ENCODE data around the gene SMARCE1. TPM values are rescaled to one million over a fixed set of nuclear protein-coding genes. Genes with fewer than 3 reads are reported as not detected.
"Not testable (repeated sequence)": the region's sequence is repeated elsewhere in the genome, so short reads cannot be mapped to it uniquely, and the experiment has no call there.

The SMARCE1 gene
- total RNA-seq, 1 donor from 2014 or later = 146 TPM

DNA sequence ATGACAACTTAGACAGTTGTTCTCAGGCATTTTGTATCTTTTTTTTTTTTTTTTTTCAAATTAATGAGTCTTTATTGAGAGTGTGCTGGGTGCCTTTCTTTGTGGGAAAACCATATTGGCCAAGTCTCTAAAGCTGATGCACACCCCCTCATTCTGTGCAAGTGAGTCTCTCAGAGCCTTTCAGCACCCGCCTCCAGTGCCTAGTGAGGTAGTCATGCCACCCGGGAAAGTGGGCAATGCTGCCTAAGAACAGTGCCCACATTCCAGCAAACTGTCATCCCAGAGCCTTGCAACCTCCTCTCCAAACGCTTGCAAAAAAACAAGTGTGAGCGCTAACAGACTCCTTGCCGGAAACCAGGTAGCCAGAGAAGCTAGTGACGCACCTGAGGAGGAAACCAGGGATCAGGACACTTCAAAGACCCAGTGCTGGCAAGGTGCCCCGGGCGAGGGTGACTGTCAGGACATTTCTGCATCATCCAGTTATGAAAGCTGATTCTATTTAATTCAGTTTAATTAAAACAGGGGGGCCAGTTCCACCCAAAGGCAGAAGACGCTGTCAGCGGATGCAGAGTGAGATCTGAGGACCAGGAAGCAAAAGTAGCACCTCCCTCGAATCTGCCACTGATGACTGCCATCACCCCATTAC, 34.9 kb downstream of the SMARCE1 start:
- no peak for DNase-seq (ENCODE audit: low spot score)

DNA sequence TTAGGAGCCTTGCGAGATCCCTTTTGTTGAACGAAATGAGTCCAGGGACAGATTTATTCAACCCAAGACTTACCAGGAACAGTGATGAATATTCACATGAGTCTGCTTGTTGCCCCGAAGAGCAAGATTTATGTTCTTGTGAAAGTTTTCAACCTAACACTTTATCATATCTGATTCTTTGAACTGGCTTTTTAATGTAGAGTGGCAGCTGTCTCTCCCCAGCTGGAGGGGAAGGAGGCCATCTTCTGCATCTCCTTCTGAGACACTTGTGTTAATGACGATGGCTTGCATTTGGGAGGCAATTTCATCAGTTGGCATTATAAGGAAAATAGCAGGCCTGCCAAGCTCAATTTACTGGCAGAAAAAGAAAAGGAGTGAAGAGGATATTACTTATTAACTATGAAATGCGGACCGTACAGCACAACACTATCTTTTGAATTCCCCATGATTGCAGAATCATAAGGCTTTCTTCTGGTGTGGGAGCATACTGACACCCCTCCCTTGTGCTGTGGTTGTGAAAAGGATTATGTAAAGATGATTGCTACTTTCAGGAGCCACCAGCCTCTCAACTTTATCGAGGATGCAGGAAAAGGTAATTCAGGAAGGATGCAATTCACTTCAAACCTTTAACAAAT, 35.7 kb downstream of the SMARCE1 start:
- no peak for DNase-seq (ENCODE audit: low spot score)

DNA sequence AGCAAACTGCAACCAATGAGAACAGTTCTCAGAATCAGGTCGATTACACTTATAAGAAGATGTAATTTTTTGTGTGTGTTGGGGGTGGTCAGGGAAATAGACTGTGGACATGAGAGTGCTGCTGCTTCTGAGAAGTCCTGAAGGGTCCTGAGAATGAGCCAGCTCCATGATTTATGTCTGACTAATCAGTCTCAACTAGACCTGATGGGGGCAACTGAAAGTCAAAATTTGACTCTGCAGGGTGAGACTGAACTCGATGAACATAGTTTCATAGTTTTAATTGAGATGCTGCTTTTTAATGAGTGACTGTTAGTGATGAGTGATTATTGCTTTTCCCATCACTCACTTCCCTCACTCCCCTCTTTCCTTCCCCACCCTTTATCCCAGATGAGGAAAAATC, 37.3 kb downstream of the SMARCE1 start:
- DNase-seq (ENCODE audit: low spot score) = no peak

DNA sequence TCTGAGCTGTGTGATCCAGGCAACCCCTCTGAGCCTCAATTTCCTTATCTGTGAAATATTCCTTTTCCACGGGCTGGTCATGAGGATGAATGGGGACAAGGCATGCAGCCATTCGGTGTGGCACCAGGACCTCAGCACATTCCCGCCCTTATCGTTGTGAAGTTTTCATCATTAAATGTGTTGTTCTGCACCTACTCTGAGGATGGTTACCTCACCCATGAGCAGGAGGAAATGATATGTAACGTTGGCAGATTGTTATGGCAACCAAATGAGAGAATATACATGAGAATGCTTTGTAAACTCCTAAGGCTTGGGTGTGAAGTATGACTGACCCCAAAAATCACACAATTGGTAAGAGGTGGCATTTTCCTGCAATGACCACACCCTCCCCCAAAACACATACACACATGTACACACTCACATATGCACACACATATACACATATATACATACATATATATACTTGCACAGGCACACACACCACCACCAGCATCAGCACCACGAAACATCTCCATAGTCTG, 39.5 kb downstream of the SMARCE1 start:
- DNase-seq (ENCODE audit: low spot score) = no peak

DNA sequence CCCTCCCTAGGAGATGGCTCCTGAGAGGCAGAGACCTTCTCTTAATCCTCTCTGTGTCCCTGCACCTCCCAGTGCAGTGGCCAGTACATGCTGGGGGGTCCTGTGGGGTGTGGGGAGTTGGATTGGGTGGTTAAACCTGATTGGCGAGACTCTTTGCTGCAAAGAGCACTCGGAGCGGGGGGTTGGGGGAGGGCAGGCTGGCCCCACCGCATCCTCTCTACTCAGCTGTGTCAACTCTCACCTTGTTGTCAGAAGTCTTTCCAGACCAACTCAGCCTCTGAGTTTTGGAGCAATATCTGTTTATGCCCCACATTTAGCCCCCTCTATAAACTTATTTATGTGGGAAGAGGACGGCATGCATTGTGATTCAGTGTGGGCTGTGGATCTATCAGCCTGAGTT, 40.0 kb downstream of the SMARCE1 start:
- no peak for DNase-seq (ENCODE audit: low spot score)

DNA sequence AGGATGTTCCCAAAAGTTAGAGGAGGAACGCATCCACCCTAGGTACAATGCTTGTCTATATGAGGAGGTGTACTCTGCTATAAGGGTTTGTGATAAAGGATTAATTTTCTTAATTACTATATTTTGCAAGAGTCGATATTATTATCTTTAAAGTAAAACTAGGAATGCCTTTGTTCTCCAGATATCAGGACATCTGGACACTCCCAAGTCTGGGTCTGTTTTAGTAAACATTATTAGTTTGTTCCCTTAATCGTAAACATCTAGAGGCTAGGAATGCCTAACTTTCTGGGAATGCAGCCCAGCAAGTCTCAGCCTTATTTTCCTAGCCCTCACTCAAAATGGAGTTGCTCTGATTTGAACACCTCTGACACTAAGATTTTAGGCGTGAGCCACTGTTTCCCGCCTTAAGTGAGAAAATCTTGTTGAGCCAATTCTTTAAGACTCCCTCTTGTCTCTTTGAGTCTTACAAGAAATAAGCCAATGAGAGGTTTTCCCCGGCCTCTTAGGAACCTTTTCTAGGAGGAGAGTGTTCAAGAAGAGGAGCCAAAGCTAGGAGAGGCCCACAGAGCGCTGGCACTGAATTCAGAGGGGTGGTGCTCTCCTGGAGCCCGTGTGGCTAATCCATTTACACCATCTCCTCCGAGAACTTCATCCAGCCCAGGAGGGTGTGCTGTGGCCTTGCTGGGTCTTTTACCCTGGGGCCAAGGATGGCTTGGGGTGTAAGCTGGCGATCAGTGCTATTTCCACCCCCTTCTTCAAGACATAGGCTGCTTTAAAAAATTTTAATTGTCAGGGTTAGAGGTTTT, 40.9 kb downstream of the SMARCE1 start:
- no peak for DNase-seq (ENCODE audit: low spot score)

DNA sequence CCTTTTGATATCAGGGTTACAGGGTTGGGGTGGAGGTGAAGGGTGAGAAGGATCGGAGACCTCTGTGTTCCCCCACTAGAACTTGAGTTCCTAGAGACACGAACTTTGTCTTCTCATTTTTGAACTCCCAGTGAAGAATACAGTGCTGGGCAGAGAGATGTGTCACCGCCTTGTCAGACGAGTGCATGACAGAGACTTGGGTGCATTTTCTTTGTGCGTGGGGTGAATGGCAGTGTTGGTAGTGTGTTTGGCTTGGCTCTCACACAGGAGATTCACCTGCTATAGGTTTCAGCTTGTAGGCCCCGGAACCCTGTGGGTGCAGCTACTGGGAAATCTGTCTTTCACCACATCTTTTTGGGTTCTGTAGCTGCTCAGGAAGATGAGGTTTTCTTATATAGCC, 42.3 kb downstream of the SMARCE1 start:
- DNase-seq (ENCODE audit: low spot score) = no peak

DNA sequence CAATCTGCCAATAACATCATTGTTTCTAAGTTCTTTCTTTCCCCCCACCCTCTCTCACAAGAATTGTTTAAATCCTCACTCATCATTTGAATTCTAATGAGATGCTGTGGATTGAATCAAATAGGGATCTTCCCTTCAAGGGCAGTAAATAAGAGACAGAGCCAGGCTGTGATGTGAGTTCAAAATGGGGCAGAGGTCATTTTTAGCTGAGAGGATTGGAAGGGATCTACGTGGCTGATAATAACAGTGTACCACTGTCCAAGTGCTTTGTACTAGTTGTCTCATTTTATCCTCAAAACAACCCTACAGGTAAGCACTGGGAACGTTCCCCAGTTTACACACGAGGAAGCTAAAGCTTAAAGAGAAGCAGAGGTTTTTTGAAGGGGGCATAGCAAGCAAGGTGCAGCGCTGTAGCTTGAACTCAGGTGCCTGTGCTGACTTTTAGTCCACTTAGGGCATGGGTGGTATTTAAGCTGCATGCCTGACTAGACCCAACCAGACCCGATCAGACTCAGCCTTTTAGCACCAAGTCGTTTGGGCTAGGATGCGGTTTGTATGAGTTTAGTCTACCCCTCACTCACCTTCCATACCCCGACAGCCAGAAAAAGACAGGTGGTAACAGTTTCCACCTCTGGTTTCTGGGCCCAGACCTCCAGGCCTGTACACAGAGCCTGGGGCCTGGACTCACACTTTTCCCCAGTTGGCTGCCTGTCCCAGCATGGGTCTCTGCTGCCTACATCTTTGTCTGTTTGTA, 43.1 kb downstream of the SMARCE1 start:
- DNase-seq (ENCODE audit: low spot score) = no peak

DNA sequence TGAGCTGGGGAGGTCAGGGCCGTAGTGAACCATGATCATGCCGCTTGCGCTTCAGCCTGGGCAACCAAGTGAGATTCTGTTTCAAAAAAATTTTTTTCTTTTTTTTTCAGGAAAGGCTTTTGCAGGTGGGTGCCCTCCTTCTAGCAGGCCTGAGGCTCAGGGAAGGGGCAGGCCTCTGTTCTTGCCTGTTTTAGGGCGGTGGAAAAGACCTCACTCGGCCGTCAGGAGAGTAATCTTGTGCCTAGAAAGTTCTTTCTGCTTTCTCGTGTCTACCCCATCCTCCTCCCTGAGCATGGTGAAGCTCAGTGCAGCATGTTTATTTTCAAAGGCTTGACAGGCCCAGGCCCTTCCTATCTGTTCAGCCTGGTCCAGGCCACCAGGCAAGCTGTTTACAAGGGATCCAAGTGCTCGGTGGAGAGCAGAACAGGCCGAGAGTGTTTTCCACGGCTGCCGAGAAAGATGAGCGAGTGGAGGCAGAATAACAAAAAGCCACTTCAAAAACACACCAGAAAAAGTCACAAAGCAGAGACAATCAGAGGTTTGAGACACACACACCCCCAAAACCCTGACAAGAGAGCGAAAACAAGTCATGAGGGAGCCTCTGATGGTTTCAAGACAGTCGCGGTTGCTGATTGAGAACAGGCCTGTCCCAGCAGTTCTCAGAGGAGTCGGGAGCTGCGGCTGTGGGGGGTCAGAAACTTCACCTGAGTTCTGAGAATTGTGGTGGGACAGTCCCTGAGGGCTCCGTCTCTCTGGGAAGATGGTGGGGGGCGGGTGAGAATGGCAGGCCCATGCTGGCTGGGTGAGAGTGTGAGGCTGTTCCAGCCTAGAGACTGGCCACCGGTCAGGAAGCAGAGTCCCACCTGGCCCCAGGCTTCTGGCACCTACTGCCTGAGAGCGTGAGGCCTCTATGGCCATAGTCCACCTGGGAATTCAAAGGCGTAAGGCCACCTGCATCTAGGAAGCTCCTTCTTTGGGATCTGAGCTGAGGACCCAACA, 44.9 kb downstream of the SMARCE1 start:
- DNase-seq (ENCODE audit: low spot score) = peak; percentile 85

DNA sequence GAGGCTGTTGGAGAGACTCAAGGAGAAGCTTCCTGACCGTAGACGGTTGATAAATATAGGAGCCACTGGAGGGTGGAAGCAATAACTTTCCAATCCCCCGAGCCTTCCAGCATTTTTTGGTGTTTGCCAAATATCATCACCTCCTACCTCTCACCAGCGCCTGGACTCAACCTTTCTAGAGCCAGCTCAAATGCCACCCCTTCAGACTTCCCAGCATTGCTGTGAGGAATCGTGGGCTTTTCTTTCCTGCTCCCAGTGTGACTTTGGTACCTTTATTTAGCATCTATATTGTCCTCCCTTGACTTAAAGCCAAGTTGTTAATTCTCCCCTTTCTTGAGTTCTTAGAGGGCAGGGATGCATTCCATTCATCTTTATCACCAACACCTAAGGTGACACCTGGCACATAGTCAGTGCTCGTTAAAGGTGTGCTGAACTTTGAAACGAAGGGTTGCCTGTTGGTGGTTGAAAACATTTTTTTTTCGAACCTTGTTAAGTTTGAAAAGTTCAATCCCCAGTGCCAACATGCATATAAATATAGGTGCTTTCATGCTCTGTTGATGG, 47.1 kb downstream of the SMARCE1 start:
- no peak for DNase-seq (ENCODE audit: low spot score)

DNA sequence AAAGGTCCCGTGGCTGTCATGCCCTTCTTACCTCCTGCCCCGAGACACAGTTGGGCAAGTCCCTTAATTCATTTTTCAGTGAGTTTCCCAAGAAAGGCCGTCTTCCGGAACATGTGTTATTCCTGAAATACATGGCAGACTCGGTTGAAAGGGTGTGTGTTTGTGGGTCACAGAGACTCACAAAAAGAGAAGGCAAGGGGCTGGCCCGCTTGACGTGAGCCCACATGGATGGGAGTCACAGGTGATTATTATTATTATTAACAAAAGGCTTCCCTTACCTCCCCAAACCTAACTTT, 48.2 kb downstream of the SMARCE1 start:
- DNase-seq (ENCODE audit: low spot score) = no peak

DNA sequence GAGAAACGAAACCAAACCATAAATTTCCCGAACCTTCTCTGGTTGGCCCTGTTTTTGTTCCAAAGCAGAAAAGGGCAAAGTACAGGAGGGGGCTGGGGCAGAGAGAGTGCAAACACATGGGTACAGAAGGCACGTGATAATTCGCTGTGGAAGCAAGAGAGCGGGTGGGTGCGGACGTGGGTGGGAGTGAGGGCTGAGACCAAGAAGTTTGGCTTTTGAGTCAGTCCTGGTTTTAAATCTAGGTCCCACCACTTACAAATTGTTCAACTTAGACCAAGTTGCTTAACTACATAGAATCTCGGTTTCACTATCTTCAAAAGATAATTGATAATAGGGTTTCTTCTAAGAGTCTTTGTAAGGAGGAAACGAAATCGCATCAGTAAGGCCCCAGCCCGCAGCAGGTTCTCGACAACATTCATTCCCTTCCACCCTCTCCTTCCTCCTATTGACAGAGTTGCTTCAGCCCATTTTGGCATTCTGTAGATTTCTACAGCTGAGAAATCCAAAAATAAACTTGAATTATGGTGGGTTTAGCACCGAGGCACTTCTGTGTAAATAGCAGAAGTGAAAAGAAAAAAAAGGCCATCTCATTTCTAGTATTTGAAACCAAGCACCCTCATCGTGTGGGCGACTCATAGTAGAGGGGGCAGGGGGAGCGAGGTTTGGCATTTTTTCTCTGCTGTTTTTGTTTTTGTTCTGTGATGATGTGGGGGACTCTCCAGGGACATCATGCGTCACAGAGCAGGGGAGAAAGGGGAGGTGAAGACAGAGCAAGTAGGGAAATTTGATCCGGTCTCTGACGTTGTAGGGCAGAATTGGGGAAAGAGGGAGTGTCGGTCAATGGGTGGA, 48.8 kb downstream of the SMARCE1 start:
- DNase-seq (ENCODE audit: low spot score) = no peak

DNA sequence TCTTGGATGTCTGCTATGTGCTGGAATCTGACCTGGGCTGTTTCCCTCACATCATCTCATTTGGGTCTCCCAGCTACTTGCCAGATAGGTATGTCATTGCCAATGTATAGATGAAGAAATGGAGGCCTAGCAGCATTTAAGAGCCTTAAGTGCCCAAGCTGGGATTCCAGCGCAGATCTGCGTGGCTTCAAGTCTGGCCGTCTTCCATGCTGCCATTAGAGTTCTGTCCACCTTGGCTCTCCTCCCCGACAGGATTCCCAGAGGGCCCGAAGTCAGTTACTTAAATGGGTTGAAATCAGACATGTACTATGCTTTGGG, 49.4 kb downstream of the SMARCE1 start:
- no peak for DNase-seq (ENCODE audit: low spot score)

DNA sequence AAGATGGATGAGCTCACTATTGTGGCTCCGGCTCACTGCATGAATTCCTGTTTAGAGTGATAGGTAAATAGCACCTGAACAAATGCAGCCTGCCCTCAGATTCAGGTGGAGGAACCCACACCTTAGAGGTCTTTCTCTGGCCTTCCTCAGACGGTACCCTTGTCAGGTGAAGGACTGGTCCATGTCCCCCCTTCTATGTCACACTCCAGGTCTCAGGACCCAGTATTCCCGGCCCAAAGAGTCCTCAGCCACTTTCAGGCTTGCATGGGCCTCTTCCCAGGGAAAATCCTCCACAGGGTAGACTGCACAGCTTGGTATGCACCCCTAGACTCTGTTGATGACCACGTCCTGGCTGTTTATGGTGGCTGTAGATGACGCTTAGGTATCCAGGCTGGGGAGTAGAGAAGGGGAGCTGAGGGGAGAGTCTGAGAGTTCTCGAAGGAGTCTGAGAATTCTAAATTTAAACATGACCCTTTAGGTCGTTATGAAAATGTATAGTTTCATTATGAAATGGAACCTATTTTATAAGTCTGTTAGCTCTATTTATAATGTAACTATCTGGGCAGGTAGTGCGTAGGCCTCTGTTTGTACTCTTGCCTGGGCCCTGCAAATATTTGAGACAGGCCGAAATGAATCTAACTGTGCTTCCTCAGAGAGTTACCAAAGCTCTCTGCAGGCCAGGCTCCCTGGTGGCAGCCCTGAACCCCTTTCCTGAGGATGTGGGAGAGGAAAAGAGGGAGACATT, 49.9 kb downstream of the SMARCE1 start:
- no peak for DNase-seq (ENCODE audit: low spot score)

DNA sequence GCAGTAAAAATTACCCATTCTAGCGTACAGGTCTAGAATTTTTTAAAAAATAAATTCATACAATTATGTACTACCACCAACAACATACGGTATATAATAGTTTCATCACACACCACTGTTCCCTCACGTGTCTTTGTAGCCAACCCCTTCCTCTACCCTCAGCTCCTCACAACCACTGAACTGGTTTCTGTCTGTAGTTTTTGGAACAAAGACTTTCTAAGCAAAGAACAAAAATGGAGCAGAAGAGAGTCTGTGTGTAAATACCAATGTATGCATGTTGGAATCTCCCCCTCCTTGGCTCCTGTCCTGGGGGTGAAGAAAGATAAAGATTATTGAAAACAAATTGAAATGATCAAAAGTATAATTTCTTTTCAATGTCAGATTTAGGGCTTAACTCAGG, 50.5 kb downstream of the SMARCE1 start:
- DNase-seq (ENCODE audit: low spot score) = no peak

DNA sequence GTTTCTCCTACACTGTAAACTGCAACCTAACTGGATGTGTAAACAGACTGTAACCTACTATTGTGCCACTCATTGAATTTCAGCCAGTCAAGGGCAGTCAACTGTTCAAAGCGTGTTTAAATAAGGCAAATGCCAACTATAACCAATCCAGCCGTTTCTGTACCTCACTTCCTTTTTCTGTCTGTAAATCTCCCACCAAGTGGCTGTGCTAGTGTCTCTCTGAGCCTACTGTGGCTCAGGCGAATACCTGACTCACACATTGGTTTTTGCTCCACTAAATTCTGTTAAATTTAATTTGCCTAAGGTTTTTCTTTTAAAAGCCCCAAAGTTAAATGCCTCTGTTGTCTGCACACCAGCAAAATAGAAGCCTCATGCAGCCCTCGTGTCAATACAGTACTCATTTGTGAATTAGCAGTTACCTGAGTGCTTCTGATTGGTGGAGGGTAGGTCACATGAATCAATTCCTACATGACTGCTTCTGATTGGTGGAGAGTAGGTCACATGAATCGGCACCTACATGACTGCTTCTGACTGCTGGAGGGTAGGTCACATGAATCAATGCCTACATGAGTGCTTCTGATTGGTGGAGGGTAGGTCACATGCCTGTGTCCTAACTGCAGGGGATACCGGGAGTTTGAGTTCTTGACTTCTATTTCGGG, 51.2 kb downstream of the SMARCE1 start:
- no peak for DNase-seq (ENCODE audit: low spot score)

DNA sequence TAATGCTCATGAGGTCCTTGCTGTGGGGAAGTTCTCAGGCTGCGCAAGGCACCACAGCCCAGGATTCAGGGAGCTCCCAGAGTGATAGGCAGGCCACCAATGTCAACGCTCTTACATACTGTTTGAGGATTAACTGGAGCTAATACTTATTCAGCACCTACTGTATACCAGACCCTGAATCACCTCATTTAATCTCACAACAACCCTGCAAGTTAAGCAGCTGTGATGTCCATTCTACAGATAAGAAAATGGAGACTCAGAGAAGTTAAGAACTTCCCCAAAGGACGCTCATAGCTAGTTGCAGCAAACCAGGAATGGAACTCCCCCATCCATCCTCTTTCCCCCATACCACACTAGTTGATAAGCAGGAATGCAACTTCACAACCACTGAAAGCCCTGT, 56.9 kb downstream of the SMARCE1 start:
- no peak for DNase-seq (ENCODE audit: low spot score)

DNA sequence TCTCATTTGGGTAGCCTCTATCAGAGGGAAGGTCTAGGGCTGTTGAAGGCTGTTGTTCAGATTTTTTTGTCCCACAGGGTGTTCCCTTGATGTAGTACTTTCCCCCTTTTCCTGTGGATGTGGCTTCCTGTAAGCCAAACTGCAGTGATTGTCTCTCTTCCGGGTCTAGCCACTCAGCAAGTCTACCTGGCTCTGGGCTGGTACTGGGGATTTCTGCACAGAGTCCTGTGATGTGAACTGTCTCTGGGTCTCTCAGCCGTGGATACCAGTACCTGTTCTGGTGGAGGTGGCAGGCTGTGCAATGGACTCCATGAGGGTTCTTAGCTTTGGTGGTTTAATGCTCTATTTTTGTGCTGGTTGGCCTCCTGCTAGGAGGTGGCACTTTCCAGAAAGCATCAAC, 59.1 kb downstream of the SMARCE1 start:
- no peak for DNase-seq (ENCODE audit: low spot score)

DNA sequence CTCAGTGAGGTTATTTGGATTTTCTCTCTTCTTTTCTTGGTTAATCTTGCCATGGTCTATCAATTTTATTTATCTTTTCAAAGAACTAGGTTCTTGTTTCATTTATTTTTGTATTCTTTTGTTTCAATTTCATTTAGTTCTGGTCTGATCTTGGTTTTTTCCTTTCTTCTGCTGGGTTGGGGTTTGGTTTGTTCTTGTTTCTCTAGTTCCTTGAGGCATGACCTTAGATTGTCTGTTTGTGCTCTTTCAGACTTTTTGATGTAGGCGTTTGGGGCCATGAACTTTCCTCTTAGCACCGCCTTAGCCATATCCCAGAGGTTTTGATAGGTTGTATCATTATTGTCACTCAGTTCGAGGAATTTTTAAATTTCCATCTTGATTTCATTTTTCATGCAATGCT, 61.4 kb downstream of the SMARCE1 start:
- not testable (repeated sequence) for DNase-seq (ENCODE audit: low spot score)
